Testis (tissue), 2 donors: ENCODE measurements around the gene PDGFB.

ENCODE experiments used
- POLR2A ChIP-seq: fragments of 450-650 bp; IDR thresholded peaks from one replicate; pipeline ENCODE4 v1.6.1; 2017; ENCODE audit warnings: antibody characterized with exemption, mild to moderate bottlenecking, moderate library complexity
- TF ChIP-seq, protein P1 (sequence below), 3 experiments: fragments of 450-650 bp in 2 of 3; fragments of 200-600 bp in 1 of 3; sonication (generic) in 1 of 3; IDR thresholded peaks; one replicate each; pipeline ENCODE4 v1.5.1; 2016 to 2019; ENCODE audit warnings: antibody characterized with exemption in 3 of 3, mild to moderate bottlenecking in 2 of 3, moderate library complexity in 1 of 3

DNA sequence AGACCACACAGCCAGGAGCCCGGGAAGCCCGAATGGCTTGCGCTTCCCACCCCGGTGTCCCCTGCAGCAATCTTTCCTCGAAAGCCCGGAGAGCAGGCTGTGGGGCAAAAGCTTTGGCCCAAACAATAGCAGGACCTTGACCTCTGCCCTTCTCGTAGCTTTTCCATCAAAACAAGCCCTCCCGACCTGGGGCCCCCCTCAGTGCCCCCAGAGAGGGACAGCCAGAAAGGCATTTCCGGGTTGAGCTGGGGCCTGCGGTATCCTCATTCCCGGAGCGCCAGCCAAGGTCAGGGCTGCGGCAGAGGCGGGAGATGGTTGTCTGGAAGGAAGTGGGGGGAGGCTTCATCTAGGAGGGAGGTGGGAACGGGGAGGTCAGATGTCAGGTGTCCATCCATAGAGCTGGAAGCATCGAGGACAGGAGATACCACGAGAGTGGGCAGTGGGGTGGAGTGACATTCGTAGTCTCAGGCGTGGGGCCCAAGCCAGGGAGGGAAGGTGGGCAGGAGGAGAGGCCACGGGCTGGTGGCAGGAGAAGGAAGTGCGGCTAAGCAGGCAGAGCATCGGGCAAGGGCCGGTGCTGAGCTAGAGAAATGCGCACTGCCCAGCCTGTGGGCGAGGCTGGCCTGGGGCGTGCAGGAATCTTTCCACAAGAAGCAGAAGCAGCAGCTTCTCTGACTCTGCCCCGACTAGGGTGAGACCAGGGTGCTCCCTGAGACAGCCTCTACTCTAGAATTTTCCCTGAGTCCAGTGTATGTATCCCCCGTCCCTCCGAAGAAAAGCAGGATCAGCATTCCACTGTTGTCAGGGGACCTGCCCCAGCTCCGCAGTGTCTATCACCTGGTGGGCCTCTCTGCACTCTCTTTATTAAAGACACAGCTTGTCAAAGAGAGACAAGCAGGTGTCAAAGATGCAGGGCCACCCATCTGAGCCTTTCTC lies 14.3 kb downstream of the PDGFB start:
- TF ChIP-seq, protein P1, sequence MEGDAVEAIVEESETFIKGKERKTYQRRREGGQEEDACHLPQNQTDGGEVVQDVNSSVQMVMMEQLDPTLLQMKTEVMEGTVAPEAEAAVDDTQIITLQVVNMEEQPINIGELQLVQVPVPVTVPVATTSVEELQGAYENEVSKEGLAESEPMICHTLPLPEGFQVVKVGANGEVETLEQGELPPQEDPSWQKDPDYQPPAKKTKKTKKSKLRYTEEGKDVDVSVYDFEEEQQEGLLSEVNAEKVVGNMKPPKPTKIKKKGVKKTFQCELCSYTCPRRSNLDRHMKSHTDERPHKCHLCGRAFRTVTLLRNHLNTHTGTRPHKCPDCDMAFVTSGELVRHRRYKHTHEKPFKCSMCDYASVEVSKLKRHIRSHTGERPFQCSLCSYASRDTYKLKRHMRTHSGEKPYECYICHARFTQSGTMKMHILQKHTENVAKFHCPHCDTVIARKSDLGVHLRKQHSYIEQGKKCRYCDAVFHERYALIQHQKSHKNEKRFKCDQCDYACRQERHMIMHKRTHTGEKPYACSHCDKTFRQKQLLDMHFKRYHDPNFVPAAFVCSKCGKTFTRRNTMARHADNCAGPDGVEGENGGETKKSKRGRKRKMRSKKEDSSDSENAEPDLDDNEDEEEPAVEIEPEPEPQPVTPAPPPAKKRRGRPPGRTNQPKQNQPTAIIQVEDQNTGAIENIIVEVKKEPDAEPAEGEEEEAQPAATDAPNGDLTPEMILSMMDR (IDR thresholded peaks at IDR 0.05): no peak
- no peak for TF ChIP-seq POLR2A
